Memory B cell (primary cell): ENCODE results near the gene MRPS12.
"Not testable (repeated sequence)": the region's sequence is repeated elsewhere in the genome, so short reads cannot be mapped to it uniquely, and the experiment has no call there.

Experiments
- ATAC-seq: fragments of 150-1000 bp; cut with Tn5 transposase; 2 replicates; pipeline ENCODE4 v1.10.0; 2021; ENCODE audit warnings: low read depth, mild to moderate bottlenecking, moderate library complexity
- DNase-seq, 2 donors: peaks; one replicate each; pipeline ENCODE4 v3.0.0; 2022; ENCODE audit warnings: low spot score in 2 of 2
- H3K27ac Mint-ChIP-seq: one replicate; pipeline ENCODE4 v1.8.0; 2022; ENCODE audit warnings: mild to moderate bottlenecking, moderate library complexity, mixed read lengths
- H3K27me3 Mint-ChIP-seq: one replicate; pipeline ENCODE4 v1.8.0; 2022; ENCODE audit warnings: mixed read lengths
- H3K36me3 Mint-ChIP-seq: one replicate; pipeline ENCODE4 v1.8.0; 2022; ENCODE audit warnings: mild to moderate bottlenecking, mixed read lengths
- H3K4me1 Mint-ChIP-seq: one replicate; pipeline ENCODE4 v1.8.0; 2022; ENCODE audit warnings: mixed read lengths
- H3K4me3 Mint-ChIP-seq: one replicate; pipeline ENCODE4 v1.8.0; 2022; ENCODE audit warnings: mild to moderate bottlenecking, moderate library complexity, mixed read lengths
- H3K9me3 Mint-ChIP-seq: one replicate; pipeline ENCODE4 v1.8.0; 2022; ENCODE audit warnings: mixed read lengths

MRPS12 gene

DNA sequence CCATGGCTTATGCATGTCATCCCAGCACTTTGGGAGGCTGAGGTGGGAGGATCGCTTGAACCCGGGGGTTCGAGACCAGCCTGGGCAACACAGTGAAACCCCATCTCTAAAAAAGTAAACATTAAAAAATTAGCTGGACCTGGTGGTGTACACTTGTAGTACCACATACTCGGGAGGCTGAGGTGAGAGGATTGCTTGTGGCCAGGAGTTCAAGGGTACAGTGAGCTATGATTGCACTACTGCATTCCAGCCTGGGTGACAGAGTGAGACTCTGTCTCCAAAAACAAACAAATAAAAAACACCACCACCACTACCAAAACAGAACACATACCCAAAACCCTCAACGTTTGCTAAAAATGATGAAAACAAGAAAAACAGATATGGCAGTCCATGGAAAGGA is 28.9 kb downstream of the MRPS12 start:
- no peaks in the 10 kb centered on the region for H3K9me3 Mint-ChIP-seq
- no peaks in the 10 kb centered on the region for H3K4me1 Mint-ChIP-seq
- H3K27me3 Mint-ChIP-seq: peaks cover 2% of the 10 kb centered on the region
- no peak overlapping the region for H3K4me3 Mint-ChIP-seq
- DNase-seq (no peak), ATAC-seq (no peak)
- no peak overlapping the region for H3K27ac Mint-ChIP-seq
- no peaks in the 10 kb centered on the region for H3K36me3 Mint-ChIP-seq

DNA sequence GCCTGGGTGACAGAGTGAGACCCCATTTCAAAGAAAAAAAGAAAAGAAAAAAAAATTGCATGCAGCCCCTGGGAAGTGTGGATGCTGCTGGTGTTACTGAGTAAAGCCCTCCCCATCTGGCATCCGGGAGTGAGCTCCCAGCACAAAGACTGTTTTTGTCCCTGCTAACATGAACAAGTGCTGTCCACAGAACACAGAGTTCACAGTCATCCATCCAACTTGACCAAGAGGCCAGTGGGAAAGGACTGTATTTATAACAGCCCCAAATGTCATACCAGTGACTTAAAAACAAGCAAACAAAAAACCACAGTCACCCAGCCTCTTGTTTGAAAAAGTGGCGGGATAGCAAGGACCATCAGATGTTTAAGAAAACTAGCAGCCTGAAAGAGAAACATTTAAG is 34.0 kb downstream of the MRPS12 start:
- DNase-seq (no peak), ATAC-seq (no peak)
- Mint-ChIP-seq H3K4me3 (no peak overlapping the region), H3K36me3 (no peaks in the 10 kb centered on the region), H3K4me1 (no peaks in the 10 kb centered on the region), H3K9me3 (no peaks in the 10 kb centered on the region), H3K27ac (no peak overlapping the region), H3K27me3 (peaks cover 2% of the 10 kb centered on the region)

DNA sequence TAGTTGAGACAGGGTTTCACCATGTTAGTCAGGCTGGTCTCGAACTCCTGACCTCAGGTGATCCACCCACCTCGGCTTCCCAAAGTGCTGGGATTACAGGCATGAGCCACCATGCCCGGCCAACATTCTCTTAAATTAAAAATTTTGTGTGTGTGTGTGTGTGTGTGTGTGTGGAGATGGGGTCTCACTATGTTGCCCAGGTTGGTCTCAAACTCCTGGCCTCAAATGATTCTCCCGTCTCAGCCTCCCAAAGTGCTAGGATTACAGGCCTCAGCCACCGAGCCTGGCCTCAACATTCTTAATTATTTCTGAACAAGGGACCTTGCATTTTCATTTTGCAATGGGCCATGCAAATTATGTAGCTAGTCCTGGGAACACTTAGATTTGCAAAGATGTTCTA is 35.4 kb downstream of the MRPS12 start:
- not testable (repeated sequence) for H3K27ac Mint-ChIP-seq, DNase-seq, H3K27me3 Mint-ChIP-seq, H3K4me1 Mint-ChIP-seq, H3K9me3 Mint-ChIP-seq, ATAC-seq, H3K36me3 Mint-ChIP-seq, H3K4me3 Mint-ChIP-seq

DNA sequence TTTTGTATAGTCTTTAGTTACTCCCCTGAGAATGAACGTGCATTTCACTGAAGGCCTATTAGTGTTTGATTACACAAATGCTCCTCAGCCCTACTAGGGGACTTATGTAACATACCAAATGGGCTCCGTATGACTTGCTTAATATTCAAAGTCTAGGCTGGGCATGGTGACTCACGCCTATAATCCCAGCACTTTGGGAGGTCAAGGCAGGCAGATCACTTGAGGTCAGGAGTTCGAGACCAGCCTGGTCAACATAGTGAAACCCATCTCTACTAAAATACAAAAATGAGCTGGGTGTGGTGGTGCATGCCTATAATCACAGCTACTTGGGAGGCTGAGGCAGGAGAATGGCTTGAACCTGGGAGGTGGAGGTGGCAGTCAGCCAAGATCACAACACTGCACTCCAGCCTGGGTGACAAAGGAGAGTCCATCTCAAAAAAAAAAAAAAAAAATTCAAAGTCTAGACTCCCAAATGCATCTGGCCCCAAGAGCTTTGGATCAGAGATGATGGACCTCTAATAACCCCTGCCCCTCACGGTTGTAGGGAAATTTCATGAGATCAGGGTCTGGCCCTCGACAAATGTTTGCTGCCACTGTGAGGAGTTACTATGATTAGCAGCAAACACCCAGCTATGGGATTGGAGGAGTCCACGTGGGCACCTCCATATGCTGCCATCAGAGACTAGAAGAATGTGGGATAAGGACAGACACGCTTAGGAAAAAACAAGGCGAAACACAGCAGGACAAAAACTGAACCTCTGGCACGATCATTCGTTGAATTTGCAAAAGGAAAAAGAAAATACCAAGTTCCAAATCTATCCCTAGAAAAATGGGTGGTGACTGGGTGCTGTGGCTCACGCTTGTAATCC is 40.2 kb downstream of the MRPS12 start:
- no peaks in the 10 kb centered on the region for H3K36me3 Mint-ChIP-seq
- no peak for DNase-seq
- no peaks in the 10 kb centered on the region for H3K9me3 Mint-ChIP-seq
- no peak for ATAC-seq
- H3K4me3 Mint-ChIP-seq: no peak overlapping the region
- peaks cover 10% of the 10 kb centered on the region for H3K27me3 Mint-ChIP-seq
- peaks cover under 1% of the 10 kb centered on the region for H3K4me1 Mint-ChIP-seq
- no peak overlapping the region for H3K27ac Mint-ChIP-seq

DNA sequence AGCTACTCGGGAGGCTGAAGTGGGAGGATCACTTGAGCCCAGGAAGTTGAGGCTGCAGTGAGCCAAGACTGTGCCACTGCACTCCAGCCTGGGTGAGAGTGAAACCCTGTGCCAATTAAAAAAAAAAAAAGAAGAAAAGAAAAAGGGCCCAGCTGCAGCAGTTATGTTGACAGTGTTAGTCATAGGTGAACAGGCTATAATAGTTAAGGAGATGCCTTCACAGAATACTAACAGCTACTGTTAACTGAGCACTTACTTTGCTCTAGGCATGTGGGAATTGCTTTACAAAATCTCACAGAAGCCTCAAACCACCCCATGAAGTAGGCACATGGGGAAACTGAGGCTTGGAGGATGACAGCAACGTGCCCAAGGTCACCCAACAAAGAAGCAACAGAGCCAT is 40.9 kb downstream of the MRPS12 start:
- H3K9me3 Mint-ChIP-seq: no peaks in the 10 kb centered on the region
- H3K4me1 Mint-ChIP-seq: peaks cover 7% of the 10 kb centered on the region
- no peak overlapping the region for H3K27ac Mint-ChIP-seq
- H3K4me3 Mint-ChIP-seq: no peak overlapping the region
- DNase-seq (no peak), ATAC-seq (no peak)
- peaks cover 16% of the 10 kb centered on the region for H3K27me3 Mint-ChIP-seq
- no peaks in the 10 kb centered on the region for H3K36me3 Mint-ChIP-seq

DNA sequence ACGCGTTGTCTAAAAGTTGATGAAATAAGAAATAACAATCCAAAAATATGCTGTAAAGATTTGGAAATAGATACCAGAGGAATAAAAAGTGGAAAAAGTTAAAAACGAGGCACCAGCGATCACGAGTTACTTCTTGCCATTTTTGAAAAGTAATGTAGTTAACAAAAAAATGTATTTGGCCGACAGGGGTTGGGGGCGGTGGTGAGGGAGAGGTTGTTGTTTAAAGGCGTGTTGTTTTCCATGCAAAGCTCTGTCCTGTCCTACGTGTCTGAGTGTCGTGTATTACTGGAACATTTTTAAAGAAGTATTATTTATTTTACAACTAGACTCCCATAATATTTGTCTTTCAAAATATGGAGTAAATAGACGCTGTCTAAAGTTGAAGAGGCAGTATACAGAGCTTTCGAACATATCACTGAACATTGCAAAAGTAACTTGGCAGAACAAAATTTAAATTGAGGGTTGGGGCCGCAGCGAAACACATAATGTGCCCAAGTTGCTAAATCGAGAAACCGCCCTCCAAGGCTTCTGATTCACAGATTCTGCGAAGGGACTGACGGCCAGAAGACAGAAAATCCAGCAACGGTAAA is 44.0 kb downstream of the MRPS12 start:
- Mint-ChIP-seq H3K4me1 (peaks cover 8% of the 10 kb centered on the region), H3K4me3 (peak overlapping the region; percentile 62), H3K27me3 (peaks cover 22% of the 10 kb centered on the region), H3K36me3 (no peaks in the 10 kb centered on the region), H3K27ac (no peak overlapping the region), H3K9me3 (no peaks in the 10 kb centered on the region)
- DNase-seq (no peak), ATAC-seq (no peak)

DNA sequence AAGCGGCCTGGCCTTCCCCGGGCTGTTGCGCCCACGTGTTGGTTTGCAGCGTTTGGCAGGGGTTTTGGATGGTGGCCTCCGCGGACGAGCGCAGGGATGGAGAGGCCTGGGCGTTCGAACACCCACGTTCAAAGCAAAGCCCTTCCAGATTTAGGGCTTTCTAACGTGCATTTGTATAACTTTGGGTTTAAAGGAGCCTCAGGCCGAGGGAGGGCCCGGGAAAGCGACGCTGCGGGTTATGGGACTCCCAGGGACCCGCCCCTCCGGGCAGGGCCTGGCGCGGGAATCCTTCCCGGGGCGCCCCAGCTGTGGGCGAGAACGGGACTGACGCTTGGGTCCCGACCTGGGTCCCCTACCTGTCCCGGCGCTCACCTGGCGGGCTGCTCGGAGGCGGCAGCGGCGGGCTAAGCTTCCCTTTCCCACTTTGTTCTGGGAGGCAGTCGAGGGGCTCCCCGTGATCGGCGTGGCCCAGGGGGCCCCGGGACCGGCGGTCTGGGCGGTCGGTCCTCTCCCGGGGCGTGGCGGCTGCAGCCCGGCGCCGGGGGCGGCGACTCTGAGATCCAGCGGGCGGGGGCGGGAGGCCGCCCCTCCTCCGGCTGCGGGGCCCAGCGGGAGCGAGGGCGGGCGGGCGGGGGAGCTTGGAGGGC is 44.6 kb downstream of the MRPS12 start, which contains the start of gene FBXO17:
TSS of gene FBXO17 (minus strand) at position 529 of the 647 bp plus-strand sequence. CDS start 25,423 bp downstream, outside the sequence.
- H3K4me1 Mint-ChIP-seq: peaks cover 8% of the 10 kb centered on the region
- no peak for ATAC-seq
- peak in 1 of 2 donors; percentile 19 for DNase-seq
- H3K9me3 Mint-ChIP-seq: no peaks in the 10 kb centered on the region
- peaks cover under 1% of the 10 kb centered on the region for H3K36me3 Mint-ChIP-seq
- peak within 1 kb of the TSS; percentile 63 for H3K4me3 Mint-ChIP-seq
- peaks cover 24% of the 10 kb centered on the region for H3K27me3 Mint-ChIP-seq
- no peak within 1 kb of the TSS for H3K27ac Mint-ChIP-seq

DNA sequence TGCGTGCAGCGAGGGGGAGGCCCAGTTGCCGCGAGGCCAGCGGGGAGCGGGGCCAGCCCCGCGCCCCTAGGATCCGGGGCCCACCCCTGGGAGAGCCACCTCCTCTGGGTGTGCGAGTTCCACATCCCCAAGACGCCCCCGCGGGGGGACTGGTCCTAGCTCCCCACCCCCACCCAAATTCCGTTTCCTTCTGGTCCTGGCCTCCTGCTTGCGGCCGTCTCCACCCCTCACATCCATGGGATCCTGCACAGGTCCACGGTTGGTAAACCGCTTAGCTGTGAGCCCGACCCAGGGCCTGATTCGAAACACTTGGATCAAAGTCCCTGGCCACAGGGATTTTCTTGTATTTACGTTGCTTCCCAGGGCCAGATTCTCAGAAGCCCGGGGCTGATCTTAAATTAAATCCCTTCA is 45.1 kb downstream of the MRPS12 start:
- peaks cover 8% of the 10 kb centered on the region for H3K4me1 Mint-ChIP-seq
- DNase-seq: no peak
- H3K9me3 Mint-ChIP-seq: no peaks in the 10 kb centered on the region
- peak overlapping the region; percentile 63 for H3K4me3 Mint-ChIP-seq
- H3K27ac Mint-ChIP-seq: no peak overlapping the region
- no peak for ATAC-seq
- H3K27me3 Mint-ChIP-seq: peaks cover 27% of the 10 kb centered on the region
- H3K36me3 Mint-ChIP-seq: peaks cover 4% of the 10 kb centered on the region

DNA sequence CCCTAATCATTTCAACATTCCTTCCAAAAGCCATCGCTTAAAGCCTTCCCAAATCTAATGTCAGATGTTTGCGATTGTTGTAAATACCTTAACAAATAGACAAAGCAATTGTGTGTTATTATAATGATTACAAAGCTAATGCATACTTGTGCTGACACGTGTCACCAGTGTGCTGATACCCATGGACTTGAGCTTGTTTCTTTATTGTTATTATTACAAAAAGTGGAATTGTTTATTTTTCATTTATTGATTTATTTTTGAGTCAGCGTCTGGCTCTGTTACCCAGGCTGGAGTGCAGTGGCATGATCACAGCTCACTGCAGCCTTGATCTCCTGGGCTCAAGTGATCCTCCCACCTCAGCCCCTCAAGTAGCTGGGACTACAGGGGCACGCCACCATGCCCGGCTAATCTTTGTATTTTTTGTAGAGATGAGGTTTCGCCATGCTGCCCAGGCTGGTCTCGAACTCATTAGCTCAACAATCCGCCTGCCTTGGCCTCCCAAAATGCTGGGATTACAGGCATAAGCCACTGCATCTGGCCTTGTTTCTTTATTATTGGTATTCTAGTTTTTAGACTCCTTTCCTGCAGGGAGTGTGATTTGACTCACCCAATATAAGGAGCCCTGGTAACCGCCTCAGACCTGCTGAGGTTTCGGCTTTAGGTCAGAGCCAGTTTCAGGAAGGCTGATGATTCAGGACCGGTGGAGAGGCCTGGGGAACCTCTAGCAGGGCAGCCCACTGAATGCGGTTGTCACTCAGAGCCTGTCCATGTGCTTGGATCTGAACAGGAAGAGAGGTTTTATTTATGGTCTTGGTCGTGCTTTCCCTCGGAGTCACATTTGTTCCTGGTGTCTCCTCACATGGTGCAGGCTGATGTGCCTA is 46.9 kb downstream of the MRPS12 start:
- Mint-ChIP-seq H3K9me3 (no peaks in the 10 kb centered on the region), H3K4me3 (no peak overlapping the region), H3K36me3 (peaks cover 4% of the 10 kb centered on the region), H3K27ac (no peak overlapping the region), H3K27me3 (peaks cover 27% of the 10 kb centered on the region), H3K4me1 (peaks cover 8% of the 10 kb centered on the region)
- DNase-seq (no peak), ATAC-seq (no peak)

DNA sequence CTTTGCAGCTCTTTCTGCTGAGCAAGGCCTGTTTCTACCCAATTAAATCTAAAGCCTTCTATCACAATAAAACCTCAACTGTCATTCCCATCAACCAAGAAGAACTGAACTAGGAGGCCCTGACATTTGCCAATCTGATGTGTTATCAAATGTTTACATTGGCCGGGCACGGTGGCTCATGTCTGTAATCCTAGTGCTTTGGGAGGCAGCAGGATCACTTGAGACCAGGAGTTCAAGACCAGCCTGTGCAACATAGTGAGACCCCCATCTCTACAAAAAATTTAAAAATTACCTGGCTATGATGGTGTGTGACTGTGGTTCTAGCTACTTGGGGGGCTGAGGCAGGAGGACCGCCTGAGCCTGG is 47.6 kb downstream of the MRPS12 start:
- H3K27ac Mint-ChIP-seq: no peak overlapping the region
- H3K4me3 Mint-ChIP-seq: no peak overlapping the region
- H3K4me1 Mint-ChIP-seq: peaks cover 8% of the 10 kb centered on the region

DNA sequence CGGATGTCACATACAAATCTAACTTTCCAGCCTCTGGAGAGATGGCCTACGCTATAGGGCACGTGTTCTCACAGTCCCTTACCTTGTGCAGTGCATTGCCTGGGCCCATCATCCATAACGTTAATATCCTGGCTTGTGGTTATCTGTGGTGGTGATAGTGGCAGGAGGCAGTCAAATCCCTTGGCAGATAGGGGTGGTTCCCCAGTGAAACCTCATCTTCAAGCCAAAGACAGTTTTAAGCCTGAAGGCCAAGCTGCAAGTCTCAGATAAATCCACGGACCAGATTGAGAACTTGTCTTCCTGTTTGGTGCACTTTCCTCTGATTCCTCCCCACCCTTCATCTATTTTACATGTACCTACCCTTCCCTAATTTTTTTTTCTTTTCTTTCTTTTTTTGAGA is 49.1 kb downstream of the MRPS12 start:
- no peak for ATAC-seq
- Mint-ChIP-seq H3K27ac (no peak overlapping the region), H3K9me3 (no peaks in the 10 kb centered on the region), H3K36me3 (peaks cover 4% of the 10 kb centered on the region), H3K4me1 (peaks cover 8% of the 10 kb centered on the region), H3K4me3 (no peak overlapping the region), H3K27me3 (peaks cover 21% of the 10 kb centered on the region)
- DNase-seq: no peak

More for the DNA sequence above, 47.6 kb downstream of the MRPS12 start:
- no peaks in the 10 kb centered on the region for H3K9me3 Mint-ChIP-seq
- ATAC-seq (no peak), DNase-seq (no peak)
- peaks cover 4% of the 10 kb centered on the region for H3K36me3 Mint-ChIP-seq
- H3K27me3 Mint-ChIP-seq: peaks cover 27% of the 10 kb centered on the region

DNA sequence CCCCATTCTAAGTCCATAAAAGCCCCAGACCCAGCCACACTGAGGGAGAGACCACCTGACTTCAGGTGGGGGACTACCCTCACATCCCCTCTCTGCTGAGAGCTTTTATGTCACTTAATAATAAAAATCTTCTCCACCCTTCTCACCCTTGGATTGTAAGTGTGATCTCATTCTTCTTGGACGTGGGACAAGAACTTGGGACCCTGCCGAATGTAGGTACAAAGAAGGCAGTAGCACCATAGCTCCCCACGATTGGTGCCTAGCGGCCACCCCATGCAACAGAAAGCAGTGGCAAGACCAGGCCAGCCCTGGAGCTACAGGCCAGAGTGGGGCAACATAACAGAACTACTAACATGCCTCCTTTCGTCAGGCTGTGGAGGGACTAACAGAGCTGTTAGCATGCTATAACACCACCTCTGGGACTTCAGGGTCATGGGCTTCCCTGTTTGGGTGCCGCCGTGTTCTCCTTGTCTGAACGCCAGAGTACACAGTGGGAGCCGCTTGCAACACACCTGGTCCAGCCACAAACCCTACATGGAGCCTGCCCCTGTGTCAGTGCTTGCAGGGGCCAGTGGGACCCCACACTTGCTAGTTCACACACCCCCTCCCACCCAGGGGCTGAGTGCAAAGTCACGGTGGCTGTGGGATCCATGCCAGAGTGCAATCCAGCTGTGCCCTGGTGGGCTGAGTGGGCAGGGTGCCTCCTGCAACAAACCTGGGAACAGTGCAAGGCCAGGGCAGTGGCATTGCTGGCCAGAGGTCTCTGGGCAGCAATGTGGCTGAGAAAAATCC is 50.0 kb downstream of the MRPS12 start:
- DNase-seq: no peak
- H3K36me3 Mint-ChIP-seq: peaks cover 4% of the 10 kb centered on the region
- no peak overlapping the region for H3K4me3 Mint-ChIP-seq

More for the DNA sequence above, 50.0 kb downstream of the MRPS12 start:
- Mint-ChIP-seq H3K27me3 (peaks cover 19% of the 10 kb centered on the region), H3K9me3 (no peaks in the 10 kb centered on the region), H3K27ac (no peak overlapping the region), H3K4me1 (peaks cover 8% of the 10 kb centered on the region)
- no peak for ATAC-seq
